ENCODE data around the gene STOX1. TPM values are rescaled to one million over a fixed set of nuclear protein-coding genes. Genes with fewer than 3 reads are reported as not detected.

Gene STOX1
- polyA plus RNA-seq, 3 donors: 0.03 TPM; not detected in 2

GRCh38 chr10:68829952-68830351 is 2.6 kb downstream of the STOX1 start:
- Histone ChIP-seq H3K4me1 (ENCODE audit: control insufficient read depth in 1 of 2, insufficient read depth in 2 of 2, low read length in 2 of 2) (peaks cover 5 to 7% of the 10 kb centered on the region in 2 donors), H2AFZ (ENCODE audit: insufficient read depth, low read depth, low read length, poor library complexity, severe bottlenecking) (no peak overlapping the region), H3K27me3 (ENCODE audit: control insufficient read depth in 2 of 2, insufficient read depth in 2 of 2, low read length in 2 of 2) (peaks cover 10 to 30% of the 10 kb centered on the region in 2 donors), H3K79me2 (ENCODE audit: insufficient read depth, low read length) (no peaks in the 10 kb centered on the region), H3K9ac (ENCODE audit: insufficient read depth, low read length, poor library complexity, severe bottlenecking) (no peak overlapping the region), H3K27ac (ENCODE audit: low read depth in 1 of 2, low read length in 2 of 2) (no peak overlapping the region), H3K9me3 (replicated peaks in 1 of 2; ENCODE audit: control insufficient read depth in 1 of 2, insufficient read depth in 1 of 2, low read length in 2 of 2) (no peaks in the 10 kb centered on the region), H3K4me3 (replicated peaks in 1 of 3; ENCODE audit: low read depth in 2 of 3, low read length in 3 of 3) (no peak overlapping the region), H3K36me3 (replicated peaks in 1 of 2; ENCODE audit: control insufficient read depth in 1 of 2, insufficient read depth in 2 of 2, low read length in 2 of 2) (no peaks in the 10 kb centered on the region), H4K20me1 (ENCODE audit: insufficient read depth, low read length) (no peaks in the 10 kb centered on the region), H3K4me2 (replicated peaks; ENCODE audit: extremely low read depth, low read length, poor library complexity, severe bottlenecking) (no peak overlapping the region)
- Mint-ChIP-seq H3K27ac (no peak overlapping the region), H3K4me3 (no peak overlapping the region), H3K27me3 (ENCODE audit: low read depth in 3 of 3) (peaks cover 34 to 43% (median 40%) of the 10 kb centered on the region in 3 donors), H3K9me3 (peaks cover 0 to 7% (median 0%) of the 10 kb centered on the region in 7 donors), H3K4me1 (peaks cover 9% of the 10 kb centered on the region), H3K36me3 (no peaks in the 10 kb centered on the region)
- no peak for DNase-seq
- no peak for TF ChIP-seq CTCF (IDR thresholded peaks at IDR 0.05)
- intact Hi-C loops (cut with micrococcal nuclease): no loop called here
- WGBS (ENCODE audit: insufficient coverage): 100% methylated on average over 2 of the region's 6 CpGs

- no peaks in the 10 kb centered on the region for H3K36me3 Mint-ChIP-seq
Observed at GRCh38 chr10:68831961-68832455, 4.7 kb downstream of the STOX1 start.

More at GRCh38 chr10:68831961-68832455, 4.7 kb downstream of the STOX1 start:
- Histone ChIP-seq H3K9ac (ENCODE audit: insufficient read depth, low read length, poor library complexity, severe bottlenecking) (no peak overlapping the region), H3K36me3 (replicated peaks in 1 of 2; ENCODE audit: control insufficient read depth in 1 of 2, insufficient read depth in 2 of 2, low read length in 2 of 2) (no peaks in the 10 kb centered on the region), H4K20me1 (ENCODE audit: insufficient read depth, low read length) (no peaks in the 10 kb centered on the region), H3K4me3 (replicated peaks in 1 of 3; ENCODE audit: low read depth in 2 of 3, low read length in 3 of 3) (no peak overlapping the region), H3K4me2 (replicated peaks; ENCODE audit: extremely low read depth, low read length, poor library complexity, severe bottlenecking) (no peak overlapping the region), H2AFZ (ENCODE audit: insufficient read depth, low read depth, low read length, poor library complexity, severe bottlenecking) (no peak overlapping the region), H3K4me1 (ENCODE audit: control insufficient read depth in 1 of 2, insufficient read depth in 2 of 2, low read length in 2 of 2) (peaks cover 2% of the 10 kb centered on the region in 2 donors), H3K27ac (ENCODE audit: low read depth in 1 of 2, low read length in 2 of 2) (no peak overlapping the region), H3K79me2 (ENCODE audit: insufficient read depth, low read length) (no peaks in the 10 kb centered on the region), H3K9me3 (replicated peaks in 1 of 2; ENCODE audit: control insufficient read depth in 1 of 2, insufficient read depth in 1 of 2, low read length in 2 of 2) (no peaks in the 10 kb centered on the region), H3K27me3 (ENCODE audit: control insufficient read depth in 2 of 2, insufficient read depth in 2 of 2, low read length in 2 of 2) (peaks cover 10 to 21% of the 10 kb centered on the region in 2 donors)
- H3K27me3 Mint-ChIP-seq (ENCODE audit: low read depth in 3 of 3): peaks cover 20 to 33% (median 25%) of the 10 kb centered on the region in 3 donors
- peak overlapping the region in 1 of 7 donors; percentile 53 for H3K27ac Mint-ChIP-seq
- H3K4me1 Mint-ChIP-seq: peaks cover 5% of the 10 kb centered on the region
- TF ChIP-seq CTCF (IDR thresholded peaks at IDR 0.05): no peak
- no peak for DNase-seq
- peaks cover 0 to 5% (median 0%) of the 10 kb centered on the region in 7 donors for H3K9me3 Mint-ChIP-seq
- intact Hi-C loops (cut with micrococcal nuclease): no loop called here
- H3K4me3 Mint-ChIP-seq: no peak overlapping the region
- 100% methylated on average over 2 of the region's 5 CpGs for WGBS (ENCODE audit: insufficient coverage)
